ENCODE measurements around the gene CASZ1.

DNA sequence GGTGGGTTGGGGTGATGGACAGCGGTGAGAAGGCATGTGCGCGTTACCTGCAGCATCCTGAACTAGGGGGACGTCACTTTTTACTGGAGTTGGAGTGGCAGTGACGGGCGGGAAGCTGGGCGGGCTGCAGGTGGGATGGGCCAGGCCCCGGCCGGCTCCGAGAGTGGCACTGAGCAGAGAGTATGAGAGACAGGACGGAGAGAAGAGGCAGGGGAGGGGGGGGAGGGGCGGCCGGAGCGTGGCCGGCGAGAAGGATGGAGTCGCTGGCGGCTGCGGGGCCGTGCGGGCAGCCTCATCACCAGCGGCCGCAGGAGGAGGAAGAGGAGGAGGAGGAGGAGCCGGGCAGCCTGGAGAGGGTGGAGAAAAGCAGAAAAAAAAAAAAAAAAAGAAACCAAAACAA lies 154.5 kb downstream of the CASZ1 start:
- TF ChIP-seq, protein P1, sequence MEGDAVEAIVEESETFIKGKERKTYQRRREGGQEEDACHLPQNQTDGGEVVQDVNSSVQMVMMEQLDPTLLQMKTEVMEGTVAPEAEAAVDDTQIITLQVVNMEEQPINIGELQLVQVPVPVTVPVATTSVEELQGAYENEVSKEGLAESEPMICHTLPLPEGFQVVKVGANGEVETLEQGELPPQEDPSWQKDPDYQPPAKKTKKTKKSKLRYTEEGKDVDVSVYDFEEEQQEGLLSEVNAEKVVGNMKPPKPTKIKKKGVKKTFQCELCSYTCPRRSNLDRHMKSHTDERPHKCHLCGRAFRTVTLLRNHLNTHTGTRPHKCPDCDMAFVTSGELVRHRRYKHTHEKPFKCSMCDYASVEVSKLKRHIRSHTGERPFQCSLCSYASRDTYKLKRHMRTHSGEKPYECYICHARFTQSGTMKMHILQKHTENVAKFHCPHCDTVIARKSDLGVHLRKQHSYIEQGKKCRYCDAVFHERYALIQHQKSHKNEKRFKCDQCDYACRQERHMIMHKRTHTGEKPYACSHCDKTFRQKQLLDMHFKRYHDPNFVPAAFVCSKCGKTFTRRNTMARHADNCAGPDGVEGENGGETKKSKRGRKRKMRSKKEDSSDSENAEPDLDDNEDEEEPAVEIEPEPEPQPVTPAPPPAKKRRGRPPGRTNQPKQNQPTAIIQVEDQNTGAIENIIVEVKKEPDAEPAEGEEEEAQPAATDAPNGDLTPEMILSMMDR (IDR thresholded peaks at IDR 0.05), result no peak
- no peak for TF ChIP-seq POLR2A (IDR thresholded peaks at IDR 0.05)

All from testis (tissue), 2 donors.